Gastroesophageal sphincter (tissue), 4 donors: ENCODE measurements around the gene RNU5B-1. TPM values are rescaled to one million over a fixed set of nuclear protein-coding genes. Genes with fewer than 3 reads are reported as not detected.

Source experiments
- ATAC-seq: fragments of 150-250 bp; one replicate; pipeline ENCODE4 v1.9.1; 2016; ENCODE audit warnings: mild to moderate bottlenecking, moderate library complexity
- H3K27ac ChIP-seq, 4 donors: fragments of 200-600 bp; sonication (generic) in 3 of 4; 1 replicate in 3 of 4; 2 replicates in 1 of 4; pipeline ENCODE4 v1.5.1; 2016 to 2019
- H3K27me3 ChIP-seq: fragments of 200-600 bp; sonication (generic); one replicate; pipeline ENCODE4 v1.5.1; 2019
- H3K36me3 ChIP-seq, 2 donors: fragments of 200-600 bp; sonication (generic); one replicate each; pipeline ENCODE4 v1.5.1; 2019; ENCODE audit warnings: control low read depth in 1 of 2
- H3K4me1 ChIP-seq, 3 donors: fragments of 200-600 bp; sonication (generic); 1 replicate in 2 of 3; 2 replicates in 1 of 3; pipeline ENCODE4 v1.5.1; 2016 to 2019; ENCODE audit warnings: control low read depth in 2 of 3
- H3K4me3 ChIP-seq, 2 donors: fragments of 200-600 bp; sonication (generic); one replicate each; pipeline ENCODE4 v1.5.1; 2019; ENCODE audit warnings: mild to moderate bottlenecking in 1 of 2, moderate library complexity in 1 of 2
- H3K9me3 ChIP-seq, 3 donors: fragments of 200-600 bp; sonication (generic); one replicate each; pipeline ENCODE4 v1.5.1; 2017 to 2019; ENCODE audit warnings: control low read depth in 2 of 3
- CTCF ChIP-seq, 4 experiments: fragments of 200-600 bp in 2 of 4; fragments of 450-650 bp in 2 of 4; sonication (generic) in 1 of 4; IDR thresholded peaks; one replicate each; pipeline ENCODE4 v1.5.1; 2017 to 2019; ENCODE audit warnings: antibody characterized with exemption in 4 of 4, mild to moderate bottlenecking in 2 of 4, moderate library complexity in 2 of 4
- EP300 ChIP-seq: sonication (generic); formaldehyde crosslinking; IDR thresholded peaks from one replicate; pipeline ENCODE4 v1.6.1; 2017; ENCODE audit warnings: antibody characterized with exemption, mild to moderate bottlenecking
- POLR2A ChIP-seq, 2 donors: fragments of 450-650 bp; IDR thresholded peaks; one replicate each; pipeline ENCODE4 v1.6.1; 2017; ENCODE audit warnings: antibody characterized with exemption in 2 of 2, mild to moderate bottlenecking in 2 of 2, moderate library complexity in 1 of 2
- POLR2AphosphoS5 ChIP-seq: sonication (generic); formaldehyde crosslinking; IDR thresholded peaks from one replicate; pipeline ENCODE4 v1.6.1; 2017; ENCODE audit warnings: antibody characterized with exemption
- WGBS, 2 donors: methylation state at CpG; one replicate each; pipeline ENCODE4 v1.1.5; 2018; ENCODE audit warnings: low coverage in 1 of 2; 5-methylcytosine and 5-hydroxymethylcytosine counted together
- total RNA-seq, 4 donors: library from RNA; depleted of rRNA; stranded (reverse); fragments of >200 nt; gene quantifications; one replicate each; pipeline ENCODE4 v1.1.0, GENCODE V29; 2016

The RNU5B-1 gene
- total RNA-seq, 4 donors from 2014 or later, result not detected

- no peak for TF ChIP-seq POLR2A (IDR thresholded peaks at IDR 0.05)
- peak; percentile 87 for TF ChIP-seq POLR2AphosphoS5
- peak overlapping the region; percentile 54 to 90 (median 87) for H3K27ac ChIP-seq
- peak; percentile 87 for ATAC-seq
- no peaks in the 10 kb centered on the region for H3K27me3 ChIP-seq
- H3K9me3 ChIP-seq, result no peaks in the 10 kb centered on the region
- WGBS, 2 donors, result 26 to 35% methylated on average over 7 of the region's 7 CpGs
- peaks cover 7 to 62% (median 31%) of the 10 kb centered on the region in 3 donors for H3K4me1 ChIP-seq
- no peak overlapping the region for H3K4me3 ChIP-seq
- H3K36me3 ChIP-seq, result peaks cover 0 to 47% of the 10 kb centered on the region in 2 donors
Measured at GRCh38 chr15:65259367-65259797, 45.1 kb upstream of the RNU5B-1 start.

GRCh38 chr15:65260968-65261367 is 43.5 kb upstream of the RNU5B-1 start:
- Histone ChIP-seq H3K4me3 (no peak overlapping the region), H3K27me3 (no peaks in the 10 kb centered on the region), H3K4me1 (peaks cover 7 to 65% (median 26%) of the 10 kb centered on the region in 3 donors), H3K9me3 (no peaks in the 10 kb centered on the region), H3K27ac (peak overlapping the region in 3 of 4 donors; percentile 86 to 90 (median 88)), H3K36me3 (peaks cover 0 to 63% of the 10 kb centered on the region in 2 donors)
- ATAC-seq, result no peak
- no peak for TF ChIP-seq POLR2AphosphoS5
- TF ChIP-seq CTCF (IDR thresholded peaks at IDR 0.05), result no peak
- TF ChIP-seq EP300, result no peak
- no peak for TF ChIP-seq POLR2A (IDR thresholded peaks at IDR 0.05)
- 81 to 90% methylated on average over 5 to 6 of the region's 6 CpGs for WGBS, 2 donors

GRCh38 chr15:65263313-65263712 is 41.2 kb upstream of the RNU5B-1 start:
- Histone ChIP-seq H3K9me3 (no peaks in the 10 kb centered on the region), H3K27me3 (no peaks in the 10 kb centered on the region), H3K4me3 (no peak overlapping the region), H3K27ac (peak overlapping the region in 2 of 4 donors; percentile 17 to 86), H3K4me1 (peaks cover 1 to 46% (median 16%) of the 10 kb centered on the region in 3 donors), H3K36me3 (peaks cover 0 to 71% of the 10 kb centered on the region in 2 donors)
- TF ChIP-seq POLR2AphosphoS5, result peak; percentile 62
- no peak for TF ChIP-seq CTCF (IDR thresholded peaks at IDR 0.05)
- no peak for TF ChIP-seq EP300
- WGBS, 2 donors, result 50 to 69% methylated on average over 1 of the region's 4 CpGs
- no peak for ATAC-seq

GRCh38 chr15:65264863-65265430 is 39.5 kb upstream of the RNU5B-1 start:
- 17% methylated on average over 2 of the region's 2 CpGs; no CpG with 5 or more reads in 1 of the 2 donors for WGBS, 2 donors
- TF ChIP-seq POLR2A (IDR thresholded peaks at IDR 0.05) (no peak), POLR2AphosphoS5 (peak; percentile 69), EP300 (no peak), CTCF (IDR thresholded peaks at IDR 0.05) (no peak)
- ATAC-seq, result no peak

GRCh38 chr15:65266469-65266868 is 38.0 kb upstream of the RNU5B-1 start:
- Histone ChIP-seq H3K4me3 (no peak overlapping the region), H3K27ac (no peak overlapping the region), H3K4me1 (peaks cover 3 to 32% (median 3%) of the 10 kb centered on the region in 3 donors), H3K9me3 (no peaks in the 10 kb centered on the region), H3K27me3 (no peaks in the 10 kb centered on the region), H3K36me3 (peaks cover 0 to 70% of the 10 kb centered on the region in 2 donors)
- WGBS, 2 donors, result 76 to 85% methylated on average over 2 to 5 of the region's 5 CpGs
- ATAC-seq, result no peak
- TF ChIP-seq EP300 (no peak), POLR2AphosphoS5 (no peak), CTCF (IDR thresholded peaks at IDR 0.05) (no peak), POLR2A (IDR thresholded peaks at IDR 0.05) (no peak)

More at GRCh38 chr15:65264863-65265430, 39.5 kb upstream of the RNU5B-1 start:
- H3K9me3 ChIP-seq, result no peaks in the 10 kb centered on the region
- no peaks in the 10 kb centered on the region for H3K27me3 ChIP-seq
- H3K36me3 ChIP-seq, result peaks cover 0 to 79% of the 10 kb centered on the region in 2 donors
- peak overlapping the region in 3 of 4 donors; percentile 8 to 37 (median 9) for H3K27ac ChIP-seq
- peaks cover 0 to 30% (median 10%) of the 10 kb centered on the region in 3 donors for H3K4me1 ChIP-seq
- H3K4me3 ChIP-seq, result no peak overlapping the region
